GM18505 (cell line): ENCODE results near the gene PKMYT1.

Experiments used
- ATAC-seq: cut with Tn5 transposase; IDR thresholded peaks from one replicate; pipeline ENCODE4 v1.9.1; 2021; ENCODE audit not compliant: unreplicated experiment
- POLR2A ChIP-seq: IDR thresholded peaks from 4 replicates; pipeline ENCODE4 v1.6.1; 2011; ENCODE audit warnings: borderline replicate concordance; ENCODE audit not compliant: insufficient read depth, insufficient read length; ENCODE audit errors: extremely low read depth

The PKMYT1 gene

GRCh38 chr16:3013491-3013951 lies 33.3 kb upstream of the PKMYT1 start:
- TF ChIP-seq POLR2A: no peak
- no peak for ATAC-seq

- TF ChIP-seq POLR2A: no peak
- ATAC-seq: no peak
These were observed 32.7 kb upstream of the PKMYT1 start, which contains the start of gene CLDN9 for GRCh38 chr16:3012828-3013420. Gene CLDN9, plus strand, starts transcription at chr16:3012923. Its CDS starts 440 bp downstream, at chr16:3013363.

GRCh38 chr16:3012246-3012645 lies 32.0 kb upstream of the PKMYT1 start:
- no peak for ATAC-seq
- TF ChIP-seq POLR2A: no peak

DNA sequence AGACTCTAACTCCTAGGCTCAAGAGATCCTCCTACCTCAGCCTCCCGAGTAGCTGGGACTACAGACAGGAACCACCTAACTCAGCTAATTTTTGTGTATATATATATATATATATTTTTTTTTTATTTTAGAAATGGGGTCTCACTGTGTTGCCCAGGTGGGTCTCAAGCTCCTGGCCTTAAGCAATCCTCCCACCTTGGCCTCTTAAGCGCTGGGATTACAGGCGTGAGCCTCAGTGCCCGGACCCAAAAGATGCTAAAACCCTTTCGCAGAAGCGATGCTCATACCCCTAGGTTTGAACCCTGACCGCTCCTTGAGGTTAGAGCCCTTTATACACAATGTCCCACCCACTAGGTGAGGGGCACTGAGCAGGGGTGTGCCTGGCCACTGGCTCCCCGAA lies 30.3 kb upstream of the PKMYT1 start:
- no peak for ATAC-seq
- no peak for TF ChIP-seq POLR2A

GRCh38 chr16:3009568-3010390 lies 29.5 kb upstream of the PKMYT1 start:
- ATAC-seq: no peak
- no peak for TF ChIP-seq POLR2A

DNA sequence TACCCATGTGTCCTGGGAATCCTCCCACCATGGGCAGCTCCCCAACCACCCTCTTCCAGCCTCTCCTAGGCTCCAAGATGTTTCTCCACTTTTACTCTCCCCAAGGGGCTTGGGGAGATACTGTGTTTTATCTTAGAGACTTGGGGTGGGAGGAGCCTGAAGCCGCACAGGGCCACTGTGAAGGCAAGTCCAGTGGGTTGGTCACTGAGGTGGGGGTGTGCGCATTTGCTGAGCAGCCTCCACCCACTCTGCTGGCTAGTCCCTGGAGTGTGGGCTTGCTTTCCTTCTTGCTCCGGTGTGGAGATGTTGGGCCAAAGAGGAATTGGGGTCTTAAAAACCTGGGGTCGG lies 28.4 kb upstream of the PKMYT1 start:
- TF ChIP-seq POLR2A: no peak
- no peak for ATAC-seq

DNA sequence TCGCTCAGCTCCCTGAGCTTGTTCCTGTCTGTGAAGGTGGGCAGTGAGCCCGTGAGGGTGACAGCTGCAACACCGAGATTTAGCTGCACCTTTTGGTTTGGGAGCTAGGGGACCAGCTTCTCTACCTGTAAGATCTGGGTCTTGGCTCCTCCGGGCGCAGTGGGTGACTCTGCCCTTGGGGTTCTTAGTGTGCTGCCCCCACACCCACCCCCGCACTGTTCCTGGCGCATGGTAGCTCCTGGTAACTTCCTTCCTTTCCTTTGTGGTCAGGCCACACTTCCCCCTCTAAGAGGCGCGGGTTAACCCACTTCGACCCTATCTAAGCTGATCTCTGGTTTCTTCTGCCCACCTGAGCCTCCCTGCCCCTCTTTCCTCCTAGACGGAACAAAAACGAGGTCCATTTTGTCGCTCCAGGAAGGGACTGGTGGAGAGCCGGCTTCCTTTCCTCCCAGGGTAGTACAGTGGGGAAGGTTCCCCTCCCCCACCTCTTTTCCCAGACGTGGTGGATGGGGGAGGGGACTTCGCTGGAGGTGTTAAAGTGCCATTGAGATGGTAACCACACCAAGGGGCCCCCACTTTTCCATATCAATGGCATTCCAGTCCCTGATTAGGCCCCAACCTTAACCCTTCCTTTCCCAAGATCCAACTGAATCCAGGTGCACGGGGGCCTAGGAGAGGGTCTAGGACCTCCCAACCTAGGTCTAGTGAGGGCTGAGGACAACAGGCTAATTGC lies 27.9 kb upstream of the PKMYT1 start:
- ATAC-seq: no peak
- no peak for TF ChIP-seq POLR2A

DNA sequence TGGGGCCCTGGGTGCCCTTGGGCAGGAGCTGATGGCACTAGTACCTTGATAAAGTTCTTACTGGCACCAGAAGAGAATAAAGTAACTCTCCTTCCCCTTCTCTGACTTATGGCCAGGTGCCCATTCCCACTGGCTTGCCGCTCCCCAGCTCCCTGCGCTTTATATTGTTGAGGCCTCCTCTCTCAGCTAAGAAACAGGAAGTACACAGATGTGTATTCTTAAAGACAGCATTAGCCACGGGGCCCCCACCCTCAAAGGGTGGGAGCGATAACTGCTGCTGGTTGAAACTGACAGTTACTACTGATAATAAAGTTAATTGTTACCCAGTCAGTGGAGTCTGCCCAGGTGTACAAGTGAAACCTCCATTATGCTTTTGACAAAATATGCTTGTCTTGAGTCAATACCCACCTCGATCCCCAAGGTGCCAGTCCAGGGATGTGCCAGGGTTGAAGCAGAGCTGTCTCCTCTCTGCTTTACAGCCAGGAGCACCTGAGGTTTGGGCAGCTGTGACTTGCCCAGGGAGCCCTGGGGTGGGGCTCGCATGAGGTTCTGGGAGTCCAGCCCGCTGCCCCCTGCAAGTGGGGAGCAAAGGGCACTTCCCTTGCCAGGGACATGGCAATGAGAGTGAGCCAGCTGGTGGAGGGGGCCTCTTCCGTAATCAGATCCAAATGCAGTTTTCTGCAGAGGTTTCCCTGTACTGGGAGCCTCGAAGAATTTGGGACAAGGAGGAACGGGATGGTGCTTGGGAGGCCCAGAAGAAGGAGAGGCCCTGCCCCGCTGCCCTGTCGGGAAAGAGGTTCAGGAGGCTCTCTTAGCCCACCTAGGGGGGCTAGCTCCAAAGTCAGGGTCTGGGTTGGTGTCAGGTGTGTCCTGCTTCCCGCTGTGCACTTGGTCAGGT lies 27.1 kb upstream of the PKMYT1 start:
- TF ChIP-seq POLR2A: no peak
- no peak for ATAC-seq

GRCh38 chr16:3004781-3005284 lies 24.6 kb upstream of the PKMYT1 start:
- no peak for ATAC-seq
- TF ChIP-seq POLR2A: no peak

DNA sequence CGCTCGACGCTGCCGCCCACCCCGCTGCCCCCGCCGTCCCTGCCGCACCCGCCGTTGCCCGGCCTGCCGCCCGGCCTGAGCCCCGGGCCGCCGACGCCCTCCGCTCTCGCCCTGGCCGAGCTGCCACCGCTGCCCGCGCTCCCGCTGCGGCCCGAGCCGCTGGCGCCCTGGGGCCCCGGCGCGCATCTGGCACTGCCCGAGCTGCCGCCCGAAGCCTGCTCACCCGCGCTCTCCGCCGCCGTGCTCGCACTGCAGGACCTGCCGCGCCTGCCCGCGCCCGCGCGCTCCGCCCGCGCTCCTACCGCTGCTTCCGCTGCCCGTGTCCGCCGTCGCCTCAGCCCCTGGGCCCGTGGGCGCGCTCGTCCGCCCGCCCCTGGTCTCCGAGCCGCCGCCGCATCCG lies 24.1 kb upstream of the PKMYT1 start:
- no peak for TF ChIP-seq POLR2A
- peak; percentile 29 for ATAC-seq

- TF ChIP-seq POLR2A: no peak
- peak; percentile 85 for ATAC-seq
These were observed 23.5 kb upstream of the PKMYT1 start for GRCh38 chr16:3003582-3004270.

DNA sequence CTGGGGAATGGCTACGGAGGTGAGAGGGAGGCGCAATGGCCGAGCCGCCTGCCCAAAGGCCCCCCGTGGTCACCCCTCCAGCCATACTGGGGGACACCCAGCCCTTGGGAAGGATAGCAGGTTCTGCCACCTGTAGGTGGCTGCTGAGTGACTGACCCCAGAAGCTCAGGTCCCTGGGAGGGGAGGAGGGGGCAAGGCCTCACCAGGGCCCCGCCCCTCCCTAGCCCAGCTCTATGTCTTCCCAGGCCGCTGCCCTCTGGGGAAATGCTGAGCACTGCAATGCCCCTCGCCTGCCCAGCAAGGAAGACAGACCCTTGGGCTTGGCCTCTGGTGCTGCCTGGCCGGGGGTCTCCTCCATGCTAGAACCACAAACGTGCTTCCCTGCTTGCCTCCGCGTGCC lies 21.1 kb upstream of the PKMYT1 start:
- TF ChIP-seq POLR2A: no peak
- ATAC-seq: no peak
